ENCODE measurements around the gene ZP4. TPM values are rescaled to one million over a fixed set of nuclear protein-coding genes. Genes with fewer than 3 reads are reported as not detected.

ZP4 gene
- total RNA-seq, 1 experiment from 2014 or later = not detected

GRCh38 chr1:237891266-237891665 is 544 bp upstream of the ZP4 start:
- no peaks in the 10 kb centered on the region for H4K20me1 ChIP-seq (ENCODE audit: control insufficient read depth, insufficient read depth, insufficient read length)
- H2AFZ ChIP-seq (ENCODE audit: low read length) = no peak overlapping the region
- no peaks in the 10 kb centered on the region for H3K9me3 ChIP-seq (ENCODE audit: control insufficient read depth, low read depth, low read length)
- no peaks in the 10 kb centered on the region for H3K23me2 ChIP-seq (ENCODE audit: insufficient read length, low read depth, low read length, poor library complexity, severe bottlenecking)
- peaks cover 7 to 10% of the 10 kb centered on the region in 2 experiments; a peak in 3 of 4 replicates for H3K4me1 Mint-ChIP-seq
- no peak overlapping the region for H2AK5ac ChIP-seq (ENCODE audit: insufficient read length, low read length)
- no peak overlapping the region for H3K56ac ChIP-seq (ENCODE audit: insufficient read length, low read depth, low read length)
- DNase-seq = no peak
- no peak overlapping the region for H2BK20ac ChIP-seq (ENCODE audit: low read depth, low read length, poor library complexity, severe bottlenecking)
- H3K27me3 Mint-ChIP-seq (ENCODE audit: low read depth) = no peaks in the 10 kb centered on the region
- H3K4me3 Mint-ChIP-seq = no peak overlapping the region
- H3K4me2 ChIP-seq (ENCODE audit: insufficient read depth, insufficient read length, low read length) = no peak overlapping the region
- no peak overlapping the region for H3K23ac ChIP-seq (ENCODE audit: insufficient read length, low read depth, low read length)
- no peaks in the 10 kb centered on the region for H3K79me1 ChIP-seq (ENCODE audit: insufficient read depth, low read depth, low read length, poor library complexity, severe bottlenecking)
- no peak overlapping the region for H4K91ac ChIP-seq (ENCODE audit: insufficient read length, low read depth, low read length)
- H3K18ac ChIP-seq (ENCODE audit: insufficient read length, low read depth, low read length) = no peak overlapping the region
- no peak overlapping the region for H3K27ac ChIP-seq (ENCODE audit: insufficient read length, low read depth, low read length)
- no peak overlapping the region for H2BK12ac ChIP-seq (ENCODE audit: insufficient read length, low read depth, low read length)
- no peak overlapping the region for H3K9ac ChIP-seq (ENCODE audit: extremely low read depth, insufficient read length, low read length)
- H2BK120ac ChIP-seq (ENCODE audit: low read depth, low read length, poor library complexity, severe bottlenecking) = no peak overlapping the region
- TF ChIP-seq CTCF (conservative IDR thresholded peaks at IDR 0.05) = no peak
- no CpG with 5 or more reads among the region's 2 CpGs for WGBS (ENCODE audit: extremely low coverage, insufficient read length, low lambda C conversion rate)
- no peak overlapping the region for H2BK15ac ChIP-seq (ENCODE audit: low read depth, low read length)
- H3K79me2 ChIP-seq (ENCODE audit: insufficient read depth, low read length) = 0 out of 2 replicates have a peak, but pooled peaks cover 1% of the 10 kb centered on the region
- H3K36me3 Mint-ChIP-seq (ENCODE audit: insufficient read depth in 1 of 3, low read depth in 3 of 3) = peaks cover 0 to 2% (median 0%) of the 10 kb centered on the region in 3 experiments; a peak in 2 of 7 replicates
- H3K4ac ChIP-seq (ENCODE audit: low read depth, low read length) = no peak overlapping the region
- peaks cover 0 to 3% of the 10 kb centered on the region in 2 experiments; a peak in 2 of 5 replicates for H3K9me3 Mint-ChIP-seq
- H3K4me1 ChIP-seq (ENCODE audit: insufficient read depth, low read length) = no peaks in the 10 kb centered on the region
- H3K27ac Mint-ChIP-seq = no peak overlapping the region
- H4K8ac ChIP-seq (replicated peaks; ENCODE audit: insufficient read length, low read depth, low read length) = no peak overlapping the region
- H3K14ac ChIP-seq (ENCODE audit: insufficient read depth, low read length) = no peak overlapping the region
- no peak overlapping the region for H4K5ac ChIP-seq (ENCODE audit: insufficient read length, low read depth, low read length)
- H3T11ph ChIP-seq (ENCODE audit: low read length) = no peak overlapping the region
- H2BK5ac ChIP-seq (ENCODE audit: insufficient read length, low read length) = no peak overlapping the region
- 0 out of 2 replicates have a peak, but pooled peaks cover 2% of the 10 kb centered on the region for H3K27me3 ChIP-seq (ENCODE audit: insufficient read depth, low read length)

Measured in H9 (cell line).